ENCODE data around the gene IL10.
A peak's percentile ranks its signal among the peaks of the same experiment; 100 is the strongest.
"Not testable (repeated sequence)": the region's sequence is repeated elsewhere in the genome, so short reads cannot be mapped to it uniquely, and the experiment has no call there.

Gene IL10

DNA sequence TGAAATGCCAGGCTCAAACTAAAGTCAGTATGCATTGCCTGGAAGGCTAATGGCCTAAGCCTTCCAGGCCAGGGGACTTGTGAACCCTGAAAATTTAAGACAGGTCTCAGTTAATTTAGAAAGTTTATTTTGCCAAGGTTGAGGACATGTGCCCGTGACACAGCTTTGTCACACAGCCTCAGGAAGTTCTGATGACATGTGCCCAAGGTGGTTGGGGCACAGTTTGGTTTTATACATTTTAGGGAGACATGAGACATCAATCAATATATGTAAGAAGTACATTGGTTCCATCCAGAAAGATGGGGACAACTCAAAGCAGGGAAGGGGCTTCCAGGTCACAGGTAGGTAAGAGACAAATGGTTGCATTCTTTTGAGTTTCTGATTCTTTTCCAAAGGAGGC lies 6.5 kb downstream of the IL10 start:
- DNase-seq (ENCODE audit: low read depth in 2 of 2): not testable (repeated sequence)

DNA sequence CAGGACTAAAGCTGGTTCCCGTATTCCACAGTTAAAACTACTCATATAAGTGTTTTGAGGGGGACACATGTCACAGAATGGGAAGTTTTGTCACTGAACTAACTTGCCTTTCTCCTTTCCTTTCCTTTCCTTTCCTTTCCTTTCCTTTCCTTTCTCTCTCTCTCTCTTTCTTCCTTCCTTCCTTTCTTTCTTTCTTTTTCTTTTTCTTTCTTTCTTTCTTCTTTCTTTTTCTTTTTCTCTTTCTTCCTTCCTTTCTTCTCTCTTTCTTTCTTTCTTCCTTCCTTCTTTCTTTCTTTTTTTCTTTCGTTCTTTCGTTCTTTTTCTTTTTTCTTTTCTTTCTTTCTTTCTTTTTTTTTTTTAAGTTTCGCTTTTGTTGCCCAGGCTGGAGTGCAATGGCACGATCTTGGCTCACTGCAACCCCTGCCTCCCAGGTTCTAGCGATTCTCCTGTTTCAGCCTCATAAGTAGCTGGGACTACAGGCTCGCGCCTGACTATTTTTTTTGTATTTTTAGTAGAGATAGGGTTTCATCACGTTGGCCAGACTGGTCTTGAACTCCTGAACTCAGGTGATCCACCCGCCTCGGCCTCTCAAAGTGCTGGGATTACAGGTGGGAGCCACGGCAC lies 9.4 kb downstream of the IL10 start:
- not testable (repeated sequence) for DNase-seq (ENCODE audit: low read depth in 2 of 2)

DNA sequence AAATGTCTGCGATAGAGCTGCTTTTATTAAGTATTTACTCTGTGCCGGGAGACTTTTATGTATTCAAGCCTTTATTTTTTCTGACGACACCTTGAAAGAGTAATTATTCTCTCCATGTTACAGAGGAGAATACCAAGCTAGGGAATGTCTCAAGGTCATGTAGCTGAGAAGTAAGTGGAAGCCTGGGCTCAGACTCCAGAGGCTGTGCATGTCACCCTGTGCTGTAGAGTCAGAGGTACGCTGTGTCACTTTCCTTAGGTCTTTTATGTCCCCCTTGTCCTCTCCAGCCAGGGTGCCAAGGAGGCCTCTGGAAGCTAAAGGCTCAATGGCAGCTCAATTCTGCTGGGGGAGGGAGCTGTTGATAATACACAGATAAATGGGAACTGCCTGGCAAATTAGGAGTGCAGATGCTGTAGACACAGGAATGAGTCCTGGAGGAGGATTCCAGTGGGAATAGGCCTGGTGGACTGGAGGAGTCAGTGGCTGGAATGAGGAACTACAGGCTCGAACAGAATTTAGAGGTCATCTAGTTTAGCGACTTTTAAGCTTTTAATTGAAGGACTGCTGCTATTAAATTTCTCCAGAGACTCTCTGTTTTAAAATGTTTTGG lies 11.0 kb downstream of the IL10 start:
- no peak for DNase-seq (ENCODE audit: low read depth in 2 of 2)

DNA sequence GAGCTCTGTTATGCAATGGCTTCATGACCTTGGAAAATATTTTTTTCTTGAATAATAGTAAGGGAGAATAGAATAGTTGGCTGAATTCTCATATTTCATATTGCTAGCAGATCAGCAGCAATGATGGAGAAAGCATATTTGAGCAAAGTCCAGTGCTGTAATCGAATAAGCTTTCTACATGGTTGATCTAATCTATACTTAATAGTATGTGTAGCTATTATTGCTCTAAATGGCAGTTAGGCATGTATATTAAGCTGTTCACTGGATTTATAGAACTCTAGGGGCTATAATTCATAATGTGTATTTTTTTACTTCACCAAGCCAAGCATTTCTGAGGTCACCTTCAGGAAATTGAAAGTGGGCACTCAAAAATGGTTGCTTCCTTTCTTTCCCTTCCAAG lies 11.7 kb downstream of the IL10 start:
- no peak for DNase-seq (ENCODE audit: low read depth in 2 of 2)

DNA sequence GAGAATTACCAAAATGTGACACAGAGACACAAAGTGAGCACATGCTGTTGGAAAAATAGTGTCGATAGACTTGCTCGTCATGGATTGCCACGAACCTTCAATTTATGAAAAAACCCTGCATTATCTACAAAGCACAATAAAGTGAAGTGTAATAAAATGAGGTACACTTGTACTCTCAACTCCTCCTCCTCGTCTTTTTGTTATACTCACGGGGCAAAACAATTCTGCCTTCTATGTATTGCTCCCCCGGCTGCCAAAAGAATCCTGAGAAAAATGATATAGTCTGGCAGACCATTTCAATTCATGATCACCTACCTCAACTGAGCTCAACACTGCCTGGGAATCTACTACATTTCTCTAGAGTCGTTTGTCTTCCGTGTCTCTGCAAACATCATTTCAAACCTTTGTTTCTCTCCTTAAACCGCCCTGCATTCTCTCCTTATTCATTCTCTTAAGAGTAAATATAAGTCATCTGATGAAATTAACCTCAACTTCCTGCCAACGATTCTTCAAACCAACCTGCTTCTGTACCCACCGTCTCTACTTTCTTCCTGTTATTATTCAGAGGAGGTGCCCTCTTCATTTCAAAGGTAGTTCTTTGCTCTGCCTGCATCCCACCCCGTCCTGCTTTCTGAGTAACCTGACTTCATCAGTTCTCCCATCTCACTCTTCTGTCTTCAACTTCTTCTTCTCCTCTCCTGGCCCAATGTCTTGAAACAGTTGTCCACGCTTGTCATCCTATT lies 14.6 kb downstream of the IL10 start:
- DNase-seq (ENCODE audit: low read depth in 2 of 2): peak in 1 of 2 donors; percentile 28

DNA sequence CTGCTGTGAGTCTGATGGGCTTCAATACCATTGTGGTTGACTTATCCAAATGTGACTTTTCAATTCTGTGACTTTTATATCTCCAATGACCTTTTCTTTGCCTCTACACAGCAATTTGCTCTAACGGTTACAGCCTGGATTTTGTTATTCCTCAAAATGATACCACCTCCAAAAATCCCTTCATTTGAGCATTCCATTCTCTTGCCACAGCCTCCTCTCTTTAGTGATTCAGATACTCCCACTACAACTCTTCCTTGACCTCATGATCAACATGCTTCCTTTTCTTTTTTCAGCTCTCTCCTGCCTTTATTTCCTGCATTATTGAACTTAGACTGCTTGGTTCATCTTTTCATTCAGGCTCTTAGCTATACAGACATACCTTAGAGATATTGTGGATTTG lies 18.3 kb downstream of the IL10 start:
- no peak for DNase-seq (ENCODE audit: low read depth in 2 of 2)

DNA sequence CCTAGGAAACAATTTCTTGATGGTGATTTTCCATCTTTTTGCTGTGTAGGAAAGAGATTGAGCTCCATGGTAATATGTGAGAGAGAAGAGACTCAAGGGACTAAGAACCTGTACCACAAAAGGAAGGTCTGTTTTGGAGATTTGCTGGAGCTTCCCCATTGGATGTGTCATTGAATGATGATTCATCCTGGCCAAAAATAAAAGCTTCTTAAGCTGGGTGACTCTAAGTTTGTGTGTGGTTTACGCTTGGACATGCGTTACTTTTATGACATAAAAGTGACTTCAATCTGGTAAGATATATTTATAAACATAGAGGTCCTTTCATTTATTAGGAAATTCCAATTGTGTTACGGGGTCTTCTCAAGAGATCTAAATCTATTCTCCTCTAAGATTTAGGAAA lies 19.2 kb downstream of the IL10 start:
- DNase-seq (ENCODE audit: low read depth in 2 of 2): no peak

DNA sequence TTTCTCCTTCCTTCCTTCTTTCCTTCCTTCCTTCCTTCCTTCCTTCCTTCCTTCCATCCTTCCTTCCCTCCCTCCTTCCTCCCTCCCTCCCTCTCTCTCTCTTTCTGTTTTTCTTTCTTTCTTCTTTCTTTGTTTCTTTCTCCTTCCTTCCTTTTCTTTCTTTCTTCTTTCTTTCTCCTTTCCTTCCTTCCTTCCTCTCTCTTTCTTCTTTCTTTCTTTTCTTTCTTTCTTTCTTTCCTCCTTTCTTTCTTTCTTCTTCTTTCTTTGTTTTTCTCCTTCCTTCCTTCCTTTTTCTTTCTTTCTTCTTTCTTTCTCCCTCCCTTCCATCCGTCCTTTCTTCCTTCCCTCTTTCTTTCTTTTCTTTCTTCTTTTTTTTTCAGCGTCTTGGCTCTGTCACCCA lies 19.8 kb downstream of the IL10 start:
- DNase-seq (ENCODE audit: low read depth in 2 of 2): no peak

DNA sequence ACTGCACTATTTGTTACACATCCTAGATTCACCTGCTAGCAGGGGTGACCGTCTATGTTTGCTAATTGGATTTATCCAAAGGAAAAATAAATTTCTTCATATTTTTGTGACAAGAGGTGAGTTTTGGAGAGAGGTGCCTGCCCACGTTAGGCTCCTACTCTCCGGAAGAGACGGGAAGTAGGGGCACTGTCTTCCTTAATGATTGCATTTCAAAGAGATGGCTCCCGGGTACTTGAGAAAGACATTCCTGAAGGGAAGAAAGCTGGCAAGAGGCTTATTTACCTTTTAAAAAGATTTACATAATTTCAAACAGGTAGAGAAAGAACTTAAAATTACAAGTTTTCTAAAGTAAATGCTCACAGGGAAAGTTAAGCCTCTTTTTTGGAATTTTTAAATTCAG lies 20.4 kb downstream of the IL10 start:
- DNase-seq (ENCODE audit: low read depth in 2 of 2): no peak

DNA sequence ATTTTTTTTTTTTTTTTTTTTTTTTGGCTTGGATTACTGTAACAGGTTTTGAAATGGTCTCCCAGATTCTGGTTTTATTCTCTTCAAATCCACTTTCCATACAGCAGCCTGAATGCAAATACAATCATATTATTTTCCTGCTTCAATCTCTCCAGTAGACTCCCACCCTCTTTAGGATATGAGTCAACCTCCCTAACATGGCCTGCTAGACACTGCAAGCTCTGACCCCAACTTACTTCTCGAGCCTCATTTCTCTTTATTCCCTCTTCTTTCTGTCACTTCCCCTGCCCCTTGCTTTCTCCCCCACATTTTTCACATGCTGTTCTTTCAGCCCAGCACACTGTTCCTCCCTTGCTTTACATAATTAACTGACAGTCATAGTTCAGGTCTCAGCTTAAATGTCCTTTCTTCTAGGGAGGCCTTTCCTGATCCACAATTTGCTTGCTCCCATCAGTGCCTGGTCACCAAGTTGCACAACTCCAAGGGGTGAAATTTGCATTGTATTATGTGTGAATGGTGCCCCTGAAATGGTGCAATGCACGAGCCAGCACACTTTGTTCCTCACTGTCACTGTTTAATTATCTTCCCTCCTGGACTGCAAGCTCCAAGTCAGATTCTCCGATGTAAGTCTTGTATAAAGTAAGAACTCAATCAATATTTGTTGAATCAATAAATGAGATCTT lies 23.8 kb downstream of the IL10 start:
- DNase-seq (ENCODE audit: low read depth in 2 of 2): no peak

DNA sequence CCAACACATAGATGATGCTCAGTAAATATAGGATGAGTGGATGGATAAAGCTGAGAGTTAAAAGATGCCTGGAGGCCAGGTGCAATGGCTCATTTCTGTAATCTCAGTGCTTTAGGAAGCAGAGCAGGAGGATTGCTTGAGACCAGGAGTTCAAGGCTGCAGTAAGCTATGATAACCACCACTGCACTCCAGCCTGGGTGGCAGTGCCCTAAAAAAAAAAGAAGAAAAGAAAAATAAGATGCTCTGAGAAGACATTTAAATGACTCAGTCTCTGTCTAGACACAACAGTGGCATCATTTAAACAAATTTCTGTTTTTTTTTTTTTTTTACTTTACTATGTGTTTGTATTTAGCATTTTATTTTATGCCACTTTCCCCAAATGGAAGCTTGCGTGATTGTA lies 27.0 kb downstream of the IL10 start:
- no peak for DNase-seq (ENCODE audit: low read depth in 2 of 2)

DNA sequence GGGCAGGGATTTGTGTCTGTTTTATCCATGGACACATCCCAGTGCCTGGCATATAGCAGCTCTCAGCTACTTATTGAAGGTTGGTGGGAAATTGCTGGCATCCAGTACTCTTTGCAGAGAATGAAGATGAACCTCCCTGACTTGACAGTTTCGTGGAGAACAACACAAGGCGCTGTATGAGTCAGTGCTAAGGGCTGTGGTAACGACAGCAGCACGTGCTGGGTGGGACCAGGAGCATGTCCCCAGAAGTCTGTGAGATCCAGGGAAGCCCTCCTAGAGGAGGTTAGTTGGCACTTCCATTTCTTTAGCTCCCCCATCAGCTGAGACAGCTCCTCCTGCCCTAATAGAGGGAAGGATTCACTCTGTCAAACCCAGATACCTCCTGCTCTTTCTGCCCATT lies 27.6 kb downstream of the IL10 start:
- no peak for DNase-seq (ENCODE audit: low read depth in 2 of 2)

DNA sequence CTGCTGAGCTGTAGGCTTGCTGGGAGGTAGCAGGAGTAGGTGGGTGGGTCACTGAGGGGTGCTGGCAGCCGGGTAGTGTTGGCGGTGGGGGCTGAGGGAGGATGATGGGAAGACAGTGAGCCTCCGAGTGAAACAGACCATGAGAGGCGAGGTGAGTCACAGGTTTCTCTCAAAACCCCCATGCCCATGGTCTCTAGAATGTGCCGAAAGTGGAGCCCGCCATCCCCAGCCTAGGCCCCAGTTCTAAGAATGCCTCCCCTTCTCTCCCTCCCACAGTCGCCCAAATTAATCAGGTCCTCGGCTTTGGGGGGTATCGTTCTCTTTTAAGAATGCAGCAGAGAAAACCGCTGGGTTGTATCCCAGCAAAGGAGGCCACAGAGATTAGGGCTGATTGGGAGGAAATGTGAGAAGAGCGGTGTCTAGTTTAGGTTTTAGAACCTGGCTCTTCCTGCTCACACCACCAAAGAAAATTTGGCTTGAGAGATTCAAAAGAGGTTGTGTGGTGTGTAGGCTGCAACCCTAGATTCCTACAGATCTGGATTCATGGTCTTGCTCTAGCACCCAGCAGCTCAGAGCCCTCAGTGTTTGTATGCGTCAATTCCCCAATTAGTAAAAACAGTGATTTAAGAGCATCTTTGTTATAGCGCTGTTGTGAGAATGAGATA lies 29.4 kb downstream of the IL10 start:
- peak; percentile 38 to 47 for DNase-seq (ENCODE audit: low read depth in 2 of 2)

DNA sequence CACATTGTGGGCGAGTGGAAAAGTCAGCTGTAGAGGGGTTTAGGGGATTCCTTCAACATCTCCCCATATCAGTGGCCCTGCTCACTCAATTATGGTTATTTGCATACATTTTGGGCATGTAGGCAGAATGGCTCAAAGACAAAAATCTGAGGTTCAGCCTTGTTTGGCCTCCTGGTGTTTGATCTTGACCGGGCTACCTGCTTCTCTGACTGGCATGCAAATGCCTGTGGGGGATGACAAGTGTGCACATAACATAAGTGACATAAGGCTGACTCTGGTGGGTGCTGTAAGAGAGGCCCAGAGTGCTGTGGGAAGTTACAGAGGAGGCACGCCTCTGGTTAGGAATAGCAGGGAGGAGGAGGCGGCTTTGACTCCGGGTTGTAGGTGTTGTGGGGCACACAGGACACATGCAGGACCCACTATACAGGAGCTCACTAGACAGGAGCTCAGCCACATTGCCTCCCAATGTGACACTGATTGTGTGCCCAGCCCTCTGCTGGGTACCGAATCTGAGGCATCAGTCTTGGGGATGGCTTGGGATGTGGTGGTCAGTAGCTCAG lies 31.1 kb downstream of the IL10 start:
- DNase-seq (ENCODE audit: low read depth in 2 of 2): no peak

DNA sequence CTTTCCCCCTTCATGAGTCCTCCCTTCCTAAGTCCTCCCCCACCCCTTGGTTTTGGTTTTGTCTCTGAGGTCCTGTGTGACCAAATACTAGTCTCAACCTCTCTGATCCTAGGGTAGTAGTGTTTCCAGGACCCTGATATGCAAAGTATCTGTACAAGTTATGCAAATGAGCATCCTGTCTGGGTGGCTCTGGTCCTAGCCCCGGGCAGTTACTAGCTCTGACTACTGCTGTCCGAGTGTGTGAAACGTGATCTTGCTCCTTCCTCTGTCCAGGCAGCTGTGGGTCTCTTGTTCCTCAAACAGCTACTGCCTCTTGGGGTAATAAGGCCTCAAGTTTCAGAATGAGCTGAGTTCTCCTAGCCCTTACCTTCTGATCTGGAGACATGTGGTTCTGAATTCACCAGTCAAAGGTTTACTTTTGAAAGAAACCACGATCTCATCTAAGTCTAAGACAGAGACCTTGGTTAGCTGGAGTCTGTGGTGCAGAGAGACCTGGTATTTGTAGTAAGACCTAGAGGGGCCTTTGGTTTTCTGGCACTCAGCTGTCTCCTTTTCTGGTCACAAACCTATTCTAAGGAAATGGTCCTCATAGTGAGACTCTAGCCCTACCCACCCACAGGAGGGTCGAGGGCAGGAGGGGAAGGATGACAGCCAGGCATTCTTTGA lies 32.8 kb downstream of the IL10 start:
- no peak for DNase-seq (ENCODE audit: low read depth in 2 of 2)

DNA sequence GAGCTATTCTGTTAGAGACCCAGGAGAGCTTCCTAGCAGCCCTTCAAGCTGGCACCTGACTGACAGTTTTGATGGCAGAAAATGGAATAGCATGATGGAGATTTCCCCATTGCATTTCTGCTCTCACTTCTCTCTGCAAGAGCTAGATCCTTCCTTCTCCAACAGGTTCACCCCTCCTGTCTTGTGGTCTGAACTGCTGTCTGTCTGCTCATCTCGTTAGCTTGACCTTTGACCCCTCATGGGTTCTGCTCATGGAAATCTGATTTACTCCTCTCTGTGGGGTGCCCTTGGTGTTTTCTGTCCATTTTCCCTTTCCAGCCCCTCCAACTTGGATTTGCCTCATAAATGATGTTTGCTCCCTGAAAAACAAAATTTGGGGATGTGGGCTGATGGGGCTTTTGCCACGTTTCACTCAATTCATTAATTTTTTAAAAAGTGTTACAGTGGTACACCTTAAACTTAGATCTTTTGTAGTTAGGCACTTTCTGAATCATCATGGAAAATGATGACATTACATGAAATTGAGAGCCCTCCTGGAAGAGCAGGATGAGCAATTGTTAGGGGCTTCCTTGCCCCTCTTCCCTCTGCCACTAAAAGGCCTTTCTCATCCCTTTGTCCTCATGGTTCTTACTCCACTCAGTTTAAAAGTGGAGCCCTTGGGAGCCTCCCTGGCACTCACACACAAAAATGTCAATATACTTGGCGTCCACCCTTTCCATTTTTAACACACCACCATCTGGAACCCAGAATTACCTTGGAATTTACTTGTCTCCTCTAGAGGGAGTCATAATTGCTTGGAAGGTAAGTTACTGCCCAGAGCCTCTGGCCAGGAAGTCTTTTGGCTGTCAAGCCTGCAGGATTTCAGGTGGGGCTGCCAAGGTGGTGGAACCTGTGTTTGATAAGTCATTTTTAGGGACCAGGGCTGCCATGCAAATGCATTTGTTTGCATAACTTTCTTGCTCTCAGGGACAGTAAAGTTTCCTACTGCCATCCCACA lies 33.6 kb downstream of the IL10 start:
- no peak for DNase-seq (ENCODE audit: low read depth in 2 of 2)

DNA sequence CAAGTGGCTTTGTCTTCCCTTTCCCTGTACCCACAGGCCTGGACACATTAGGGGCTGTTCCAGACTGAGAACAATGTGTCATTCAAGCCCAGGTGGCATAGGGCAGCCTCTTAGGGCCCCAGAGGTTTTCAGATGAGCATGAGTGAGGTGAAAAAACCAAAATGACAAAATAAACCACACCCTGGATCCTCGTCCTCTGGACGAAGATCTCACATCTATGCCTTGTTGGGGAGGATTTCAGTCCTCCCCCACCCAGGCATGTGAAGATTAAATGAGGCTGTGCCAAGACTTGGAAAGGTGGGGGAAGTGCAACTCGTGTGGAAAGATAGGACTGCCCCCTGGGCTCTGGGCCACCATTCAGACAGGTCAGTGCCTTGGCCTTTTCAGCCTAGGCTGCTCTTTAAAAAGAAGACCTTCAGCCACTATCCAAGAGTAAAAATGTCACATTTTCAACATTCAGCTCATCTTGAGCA lies 34.5 kb downstream of the IL10 start:
- no peak for DNase-seq (ENCODE audit: low read depth in 2 of 2)

DNA sequence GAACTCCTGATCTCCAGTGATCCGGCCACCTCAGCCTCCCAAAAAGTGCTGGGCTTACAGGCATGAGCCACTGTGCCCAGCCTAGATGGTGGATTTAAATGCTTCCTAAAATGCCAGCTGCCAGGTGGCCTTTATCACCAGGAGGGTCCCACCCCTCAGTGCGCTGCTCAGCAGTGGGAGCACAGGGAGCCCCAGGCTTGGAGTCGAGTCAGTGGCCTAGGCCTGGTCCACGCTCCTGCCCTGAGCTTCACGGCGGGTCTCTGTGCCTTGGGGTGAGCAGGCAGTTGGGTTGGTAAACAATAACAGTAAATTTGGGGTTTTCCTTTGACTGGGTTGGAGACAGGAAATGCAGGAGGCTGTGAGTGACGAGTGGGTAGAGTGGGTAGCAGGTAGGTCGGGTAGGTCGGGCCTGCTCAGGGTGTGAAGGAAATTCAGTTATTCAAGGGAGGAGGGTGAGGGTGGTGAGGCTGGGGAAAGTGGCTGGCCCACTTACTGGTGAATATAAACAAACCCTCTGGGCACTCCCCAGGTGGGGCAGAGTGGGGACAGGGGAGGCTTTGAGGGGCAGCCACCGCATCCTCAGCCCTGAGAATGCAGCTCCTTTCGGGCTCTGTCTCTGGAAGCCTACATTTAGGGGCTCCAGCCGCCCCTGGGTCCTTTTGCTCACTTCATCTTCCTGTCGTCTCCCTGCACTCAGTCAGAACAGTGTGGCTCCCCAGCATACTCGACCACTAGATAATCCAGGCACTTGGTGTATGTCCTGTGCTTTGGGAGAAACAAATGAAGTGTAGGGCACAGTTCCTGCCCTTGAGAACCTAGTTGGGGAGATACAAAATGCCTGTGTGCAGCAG lies 35.2 kb downstream of the IL10 start:
- peak; percentile 57 to 63 for DNase-seq (ENCODE audit: low read depth in 2 of 2)

DNA sequence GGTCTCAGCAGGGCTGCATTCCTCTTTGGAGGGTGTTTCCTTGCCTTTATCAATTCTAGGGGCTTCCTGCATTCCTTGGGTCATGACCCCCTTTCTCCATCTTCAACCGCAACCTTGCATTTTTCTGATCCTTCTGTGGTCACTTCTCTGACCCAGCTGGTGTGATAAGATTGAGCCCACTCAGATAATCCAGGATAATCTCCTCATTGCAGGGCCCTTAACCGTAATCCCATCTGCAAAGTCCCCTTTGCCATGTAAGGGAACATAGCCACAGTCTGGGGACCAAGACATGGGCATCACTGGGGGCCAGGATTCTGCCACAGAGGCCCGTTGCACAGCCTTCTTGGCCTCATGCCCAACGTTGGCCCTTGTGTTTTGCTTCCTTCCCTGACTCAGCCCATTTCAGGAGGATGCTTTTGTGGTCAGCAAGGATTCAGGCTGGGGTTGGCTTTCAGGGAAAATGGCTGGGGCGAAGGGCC lies 36.7 kb downstream of the IL10 start:
- no peak for DNase-seq (ENCODE audit: low read depth in 2 of 2)

All from stimulated activated CD8-positive, alpha-beta memory T cell treated with anti-CD3 and anti-CD28 coated beads, Interleukin-7, amount 100 ng/mL, for 4 hours (primary cell).